ENCODE data around the gene KLHL42.

Gene KLHL42

DNA sequence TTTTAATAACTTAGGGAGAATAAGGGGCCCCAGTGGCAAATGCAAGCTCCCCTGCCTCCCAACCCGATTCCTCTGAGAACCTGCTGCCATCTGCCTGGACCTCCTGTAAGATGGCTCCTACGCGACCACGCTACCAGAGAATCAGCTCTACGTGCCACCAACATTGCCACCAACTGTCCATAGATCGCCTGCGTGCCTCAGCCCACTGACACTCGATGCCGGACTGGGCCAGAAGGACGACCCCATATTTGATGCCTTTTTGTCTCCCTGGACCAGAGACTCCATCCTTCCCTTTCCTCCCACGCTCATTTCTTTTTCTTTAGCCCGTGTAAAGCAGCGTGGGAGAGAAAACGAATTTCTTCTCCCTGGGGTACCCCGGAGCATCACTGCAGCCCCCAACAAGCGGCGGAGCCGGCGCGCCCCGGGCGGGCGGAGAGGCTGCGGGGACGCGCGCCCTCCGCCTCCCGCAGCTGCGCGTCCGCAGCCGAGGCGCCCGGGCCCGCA lies 565 bp upstream of the KLHL42 start:
- no peak for DNase-seq (ENCODE audit: low read depth in 4 of 4, low spot score in 1 of 4)

DNA sequence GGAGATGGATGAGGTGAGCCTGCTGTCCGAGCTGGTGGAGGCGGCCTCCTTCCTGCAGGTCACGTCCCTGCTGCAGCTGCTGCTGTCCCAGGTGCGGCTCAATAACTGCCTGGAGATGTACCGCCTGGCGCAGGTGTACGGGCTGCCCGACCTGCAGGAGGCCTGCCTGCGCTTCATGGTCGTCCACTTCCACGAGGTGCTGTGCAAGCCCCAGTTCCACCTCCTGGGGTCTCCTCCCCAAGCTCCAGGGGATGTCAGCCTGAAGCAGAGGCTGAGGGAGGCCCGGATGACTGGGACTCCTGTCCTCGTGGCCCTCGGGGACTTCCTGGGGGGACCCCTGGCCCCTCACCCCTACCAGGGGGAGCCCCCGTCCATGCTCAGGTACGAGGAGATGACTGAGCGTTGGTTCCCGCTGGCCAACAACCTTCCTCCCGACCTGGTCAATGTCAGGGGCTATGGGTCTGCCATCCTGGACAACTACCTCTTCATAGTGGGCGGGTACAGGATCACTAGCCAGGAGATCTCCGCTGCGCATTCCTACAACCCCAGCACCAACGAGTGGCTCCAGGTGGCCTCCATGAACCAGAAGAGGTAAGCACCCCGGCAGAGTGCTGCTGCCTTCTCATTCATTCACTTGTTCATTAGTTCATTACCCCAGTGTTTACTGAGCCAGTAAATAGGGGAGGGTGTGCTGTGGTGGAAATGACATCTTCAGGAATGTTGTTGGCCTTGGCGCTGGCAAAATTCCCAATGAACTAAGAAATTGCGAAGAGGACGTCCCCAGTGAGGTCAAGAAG lies 777 bp downstream of the KLHL42 start:
- peak in 1 of 4 experiments; percentile 18 for DNase-seq (ENCODE audit: low read depth in 4 of 4, low spot score in 1 of 4)

DNA sequence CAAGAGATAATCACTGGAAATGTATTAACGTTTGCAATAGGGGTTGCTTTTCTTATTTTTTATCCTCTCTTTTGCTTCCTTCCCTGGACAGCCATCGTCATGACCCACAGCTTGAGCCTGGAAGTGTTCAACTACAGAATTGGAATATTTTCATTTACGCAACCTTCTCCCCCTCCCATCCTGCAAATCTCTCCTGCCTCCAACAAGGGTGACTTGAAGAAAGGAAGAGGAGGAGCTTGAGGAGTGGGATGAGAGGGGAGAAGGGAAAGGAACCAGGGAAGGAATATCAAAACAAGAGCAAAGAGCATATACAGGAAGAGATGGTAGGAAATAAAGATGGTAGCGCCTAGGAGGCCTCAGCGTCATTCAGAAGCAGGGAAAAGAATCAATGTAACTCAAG lies 1.6 kb downstream of the KLHL42 start:
- no peak for DNase-seq (ENCODE audit: low read depth in 4 of 4, low spot score in 1 of 4)

DNA sequence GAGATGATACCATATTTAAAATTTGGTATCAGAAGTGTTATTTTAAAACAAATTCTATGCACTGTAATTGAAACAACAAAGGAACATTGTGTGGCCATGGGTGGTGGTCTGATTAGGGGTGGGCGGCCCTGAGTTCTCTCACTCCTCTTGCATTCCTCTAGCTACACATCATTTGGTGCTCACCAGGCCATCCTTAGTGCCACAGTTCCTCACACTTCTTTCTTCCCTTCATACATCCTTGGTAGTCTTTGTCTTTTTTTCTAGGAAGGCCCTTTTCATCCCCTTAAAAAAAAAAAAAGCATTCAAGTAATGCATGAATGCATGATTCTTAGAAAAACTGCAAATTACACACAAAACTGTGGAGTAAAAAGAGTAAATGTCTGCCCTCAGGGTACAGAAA lies 2.4 kb downstream of the KLHL42 start:
- DNase-seq (ENCODE audit: low read depth in 4 of 4, low spot score in 1 of 4): no peak

DNA sequence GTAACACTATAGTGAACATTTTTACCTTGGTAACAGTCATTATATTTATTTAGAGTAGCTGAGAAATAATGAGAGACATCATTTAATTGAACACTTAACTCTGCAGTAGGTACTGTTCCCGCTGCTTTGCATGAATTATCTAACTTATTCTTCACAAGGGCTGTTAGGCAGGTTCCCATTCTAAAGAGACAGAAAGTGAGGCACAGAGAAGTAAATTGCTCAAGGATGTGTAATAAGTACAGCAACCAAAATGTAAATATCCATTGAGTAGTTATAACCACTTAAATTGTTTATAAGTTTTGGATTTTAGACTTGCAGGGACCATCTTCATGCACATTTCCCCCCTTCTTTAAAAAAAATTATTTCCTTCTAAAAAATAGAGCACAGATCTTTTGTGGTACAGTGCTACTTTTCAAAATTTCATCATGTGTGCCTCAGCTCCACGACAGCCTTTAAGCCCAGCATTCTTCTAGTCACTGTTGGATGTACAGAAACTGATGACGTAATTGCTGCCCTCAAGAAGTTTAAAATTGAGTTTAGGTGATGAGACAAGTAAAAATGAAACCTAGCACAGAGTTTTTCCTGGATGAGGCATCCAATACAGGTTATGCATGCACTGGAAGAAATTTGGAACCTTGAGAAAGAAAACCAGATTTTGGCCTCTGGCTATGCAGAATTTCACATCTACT lies 6.0 kb downstream of the KLHL42 start:
- no peak for DNase-seq (ENCODE audit: low read depth in 4 of 4, low spot score in 1 of 4)

- no peak for DNase-seq (ENCODE audit: low read depth in 4 of 4, low spot score in 1 of 4)
These were observed 7.5 kb downstream of the KLHL42 start for GRCh38 chr12:27787559-27787958.

GRCh38 chr12:27790179-27790578 lies 10.1 kb downstream of the KLHL42 start:
- no peak for DNase-seq (ENCODE audit: low read depth in 4 of 4, low spot score in 1 of 4)

- no peak for DNase-seq (ENCODE audit: low read depth in 4 of 4, low spot score in 1 of 4)
These were observed 15.0 kb downstream of the KLHL42 start for GRCh38 chr12:27794818-27795584.

DNA sequence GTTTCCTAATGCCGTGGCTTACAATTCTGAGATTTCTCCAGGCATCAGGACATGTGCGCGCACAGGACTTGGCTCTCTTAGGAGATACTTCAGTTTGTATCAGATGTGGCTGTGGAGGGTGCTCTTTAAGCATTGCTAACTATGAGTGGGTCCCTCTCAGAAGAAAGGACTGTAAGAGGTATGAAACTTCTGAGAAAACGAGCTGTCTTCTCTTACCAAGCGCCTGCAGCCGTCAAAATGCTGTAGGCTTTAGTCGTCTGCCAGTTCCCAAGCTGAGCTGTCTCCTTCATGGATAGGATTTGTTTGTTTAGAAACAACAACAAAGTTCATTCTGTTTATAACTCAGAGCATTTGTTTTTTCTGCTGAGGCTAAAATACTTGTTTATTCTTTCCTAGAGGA lies 16.1 kb downstream of the KLHL42 start:
- DNase-seq (ENCODE audit: low read depth in 4 of 4, low spot score in 1 of 4): no peak

DNA sequence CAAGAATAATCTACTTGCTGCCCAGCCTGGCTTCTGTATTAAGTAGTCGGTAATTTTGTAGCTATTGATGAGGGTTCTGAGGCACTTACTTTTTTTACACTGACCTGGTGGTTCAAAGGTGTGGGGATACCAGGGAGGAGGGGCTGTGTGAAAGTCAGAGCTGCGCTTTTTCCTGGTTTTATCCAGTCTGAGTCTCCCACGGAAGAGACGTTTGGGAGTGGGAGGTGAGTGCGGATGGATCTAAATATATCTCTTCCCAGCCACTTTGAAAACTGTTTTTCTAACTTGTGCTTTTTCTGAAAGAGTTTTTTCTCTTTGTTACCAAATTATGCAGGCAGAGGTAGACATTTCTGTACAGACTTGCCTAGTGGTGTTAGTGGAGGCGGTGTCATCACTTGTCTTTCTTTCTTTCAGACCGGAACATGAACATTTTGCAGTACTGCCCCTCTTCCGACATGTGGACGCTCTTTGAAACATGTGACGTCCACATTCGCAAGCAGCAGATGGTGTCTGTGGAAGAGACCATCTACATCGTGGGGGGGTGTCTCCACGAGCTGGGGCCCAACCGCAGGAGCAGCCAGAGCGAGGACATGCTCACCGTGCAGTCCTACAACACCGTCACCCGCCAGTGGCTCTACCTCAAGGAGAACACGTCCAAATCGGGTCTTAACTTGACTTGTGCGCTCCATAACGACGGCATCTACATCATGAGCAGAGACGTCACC lies 17.4 kb downstream of the KLHL42 start:
- DNase-seq (ENCODE audit: low read depth in 4 of 4, low spot score in 1 of 4): no peak

- no peak for DNase-seq (ENCODE audit: low read depth in 4 of 4, low spot score in 1 of 4)
These were observed 20.8 kb downstream of the KLHL42 start for GRCh38 chr12:27800819-27801218.

DNA sequence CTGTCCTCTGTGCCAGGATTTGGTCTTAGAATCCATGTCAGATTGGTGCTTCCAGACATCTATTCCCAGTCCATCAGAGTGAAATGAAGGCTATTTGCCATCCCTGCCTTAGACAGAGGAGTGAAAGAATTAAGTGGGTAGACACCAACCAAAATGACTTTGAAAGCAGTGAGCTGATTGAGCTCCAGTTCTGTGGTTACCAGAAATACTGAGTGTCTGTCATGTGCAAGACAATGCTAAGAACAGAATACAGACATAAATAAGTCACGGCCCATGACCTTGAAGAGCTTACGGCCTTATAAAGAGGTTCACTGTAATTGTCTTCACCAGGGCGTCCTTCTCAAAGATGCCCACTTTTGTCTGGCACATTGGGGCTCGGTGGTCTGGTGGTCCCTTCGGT lies 21.6 kb downstream of the KLHL42 start:
- DNase-seq (ENCODE audit: low read depth in 4 of 4, low spot score in 1 of 4): no peak

GRCh38 chr12:27802511-27802910 lies 22.5 kb downstream of the KLHL42 start:
- DNase-seq (ENCODE audit: low read depth in 4 of 4, low spot score in 1 of 4): no peak

DNA sequence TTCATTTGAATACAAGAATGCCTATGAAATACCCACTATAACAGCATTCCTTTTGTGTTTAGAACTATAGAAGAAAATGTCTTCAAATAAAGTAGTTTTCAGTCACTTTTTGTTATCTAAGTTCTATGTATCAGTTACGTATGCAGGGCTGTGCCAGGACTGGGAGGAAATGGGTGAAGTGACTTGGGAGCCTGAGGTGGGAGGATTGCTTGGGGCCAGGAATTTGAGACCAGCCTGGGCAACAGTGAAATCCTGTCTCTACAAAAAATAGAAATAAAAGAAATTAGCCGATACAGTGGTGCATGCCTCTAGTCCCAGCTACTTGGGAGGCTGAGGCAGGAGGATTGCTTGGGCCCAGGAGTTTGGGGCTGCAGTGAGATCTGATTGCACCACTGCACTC lies 22.9 kb downstream of the KLHL42 start:
- no peak for DNase-seq (ENCODE audit: low read depth in 4 of 4, low spot score in 1 of 4)

DNA sequence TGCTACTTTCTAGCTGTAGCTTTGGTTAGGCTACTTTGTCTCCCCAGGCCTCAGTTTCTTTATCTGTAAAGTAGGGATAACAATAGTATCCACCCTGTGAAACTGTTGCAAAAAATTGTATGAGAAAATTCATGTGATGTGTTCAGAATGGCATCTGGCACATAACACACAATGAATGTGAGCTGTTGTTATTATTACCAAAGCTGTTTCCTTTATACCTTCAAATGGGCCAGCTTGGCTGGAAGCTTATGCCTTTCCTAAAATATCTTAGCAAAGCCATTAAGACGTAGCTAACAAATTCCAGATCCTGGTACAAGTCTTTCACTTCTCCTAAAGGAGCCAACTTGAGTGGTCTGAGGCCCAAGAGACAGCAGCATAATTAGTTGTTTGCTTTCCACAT lies 25.2 kb downstream of the KLHL42 start:
- DNase-seq (ENCODE audit: low read depth in 4 of 4, low spot score in 1 of 4): no peak

GRCh38 chr12:27806259-27806658 lies 26.2 kb downstream of the KLHL42 start:
- DNase-seq (ENCODE audit: low read depth in 4 of 4, low spot score in 1 of 4): no peak

DNA sequence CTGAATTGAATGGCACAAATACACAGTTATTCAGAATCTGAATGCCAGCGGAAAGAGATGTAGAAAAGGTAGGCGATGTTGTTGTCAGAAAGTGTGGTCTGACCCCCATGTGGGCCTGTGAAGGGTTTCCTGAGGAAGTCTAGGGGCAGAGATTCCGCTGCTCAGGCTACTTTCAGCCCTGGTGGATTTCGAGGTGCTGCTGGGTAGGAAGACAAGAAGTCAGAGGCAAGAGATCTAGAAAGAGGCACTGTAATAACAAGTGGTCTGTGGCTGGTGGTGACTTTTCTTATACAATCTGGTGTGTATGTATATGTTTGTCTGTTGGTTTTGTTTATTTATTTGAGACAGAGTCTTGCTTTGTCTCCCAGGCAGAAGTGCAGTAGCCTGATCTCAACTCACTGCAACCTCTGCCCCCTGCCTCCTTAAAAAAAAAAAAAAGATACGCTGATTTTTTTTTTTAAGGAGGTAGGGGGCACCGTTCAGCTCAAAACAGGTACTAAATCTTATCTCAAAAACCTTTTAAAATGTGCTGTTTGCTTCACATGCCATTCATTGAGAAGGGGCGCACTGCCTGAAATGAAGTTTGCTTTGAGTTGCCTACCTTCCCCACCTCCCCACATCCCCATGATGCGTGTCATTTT lies 27.1 kb downstream of the KLHL42 start:
- DNase-seq (ENCODE audit: low read depth in 4 of 4, low spot score in 1 of 4): peak in 1 of 4 experiments; percentile 10

DNA sequence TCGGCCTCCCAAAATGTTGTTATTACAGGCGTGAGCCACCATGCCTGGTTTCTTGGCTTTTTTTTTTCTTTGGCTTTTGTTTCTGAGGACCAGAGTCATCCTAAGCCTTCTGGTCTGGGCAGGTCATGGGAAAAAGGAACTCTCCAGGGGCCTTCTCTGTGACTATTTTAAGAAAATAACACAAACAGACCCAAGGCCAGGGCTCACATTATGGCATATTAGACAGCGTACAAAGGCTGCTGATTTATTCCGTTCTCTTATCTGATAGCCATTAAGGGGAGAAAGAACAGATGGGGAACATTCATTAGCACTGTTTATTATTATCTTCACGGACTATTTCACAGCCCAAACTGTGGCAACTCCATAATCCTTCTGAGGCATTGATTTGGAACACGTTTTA lies 28.8 kb downstream of the KLHL42 start:
- no peak for DNase-seq (ENCODE audit: low read depth in 4 of 4, low spot score in 1 of 4)

GRCh38 chr12:27810756-27811155 lies 30.7 kb downstream of the KLHL42 start:
- no peak for DNase-seq (ENCODE audit: low read depth in 4 of 4, low spot score in 1 of 4)

DNA sequence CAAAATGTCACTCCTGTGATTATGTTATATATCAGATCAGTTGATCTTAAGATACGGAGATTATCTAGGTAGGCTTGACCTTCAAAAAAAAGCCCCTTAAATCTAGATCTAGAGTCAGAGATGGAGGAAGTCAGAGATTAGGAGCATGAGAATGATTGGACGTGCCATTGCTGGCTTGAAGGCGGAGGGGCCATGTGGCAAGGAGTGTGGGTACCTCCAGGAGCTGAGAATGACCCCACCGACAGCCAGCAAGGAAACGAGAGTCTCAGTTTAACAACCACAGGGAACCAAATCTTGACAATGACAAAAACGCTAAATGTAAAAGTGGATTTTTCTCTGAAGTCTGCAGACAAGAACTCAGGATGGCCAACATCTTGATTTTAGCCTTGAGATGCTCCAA lies 32.5 kb downstream of the KLHL42 start:
- DNase-seq (ENCODE audit: low read depth in 4 of 4, low spot score in 1 of 4): no peak

DNA sequence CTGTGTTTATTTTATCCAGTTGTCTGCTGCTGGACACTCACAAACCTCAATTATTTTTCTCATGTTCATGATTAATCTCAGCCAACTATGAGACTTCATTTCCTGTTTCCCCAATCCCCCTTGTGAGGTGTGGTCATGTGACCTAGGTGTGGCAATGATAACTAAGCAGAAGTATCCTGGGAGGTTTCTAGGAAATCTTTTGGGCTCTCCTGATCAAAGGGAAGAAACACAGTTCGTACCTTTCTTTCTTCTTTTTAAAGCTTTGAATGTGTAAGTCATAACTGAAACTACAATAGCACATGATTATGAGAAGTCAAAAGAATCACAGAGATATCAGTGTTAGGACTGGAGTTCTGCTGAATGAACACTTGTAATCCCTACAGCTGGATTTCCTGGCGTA lies 34.4 kb downstream of the KLHL42 start:
- no peak for DNase-seq (ENCODE audit: low read depth in 4 of 4, low spot score in 1 of 4)
